K562 (cell line): ENCODE measurements around the gene HAPLN2. TPM values are rescaled to one million over a fixed set of nuclear protein-coding genes. Genes with fewer than 3 reads are reported as not detected.

Experiments
- CBX1 ChIP-seq: sonication (generic); IDR thresholded peaks from 2 replicates; pipeline ENCODE4 v1.6.1; 2016; ENCODE audit warnings: antibody characterized with exemption, low read depth, mild to moderate bottlenecking
- RBFOX2 ChIP-seq: fragments of 200-400 bp; formaldehyde crosslinking; IDR thresholded peaks from 2 replicates; pipeline ENCODE4 v1.6.1; 2017; ENCODE audit warnings: low read depth, mild to moderate bottlenecking, low read length, moderate library complexity
- SAP30 ChIP-seq: fragments of 200-600 bp; sonication (generic); IDR thresholded peaks from 2 replicates; pipeline ENCODE4 v1.6.1; 2012; ENCODE audit warnings: borderline replicate concordance, low read depth, mild to moderate bottlenecking, moderate library complexity, low read length, control low read depth, inconsistent platforms; ENCODE audit not compliant: insufficient read depth, poor library complexity, severe bottlenecking
- ZNF324 ChIP-seq: fragments of 250-450 bp; sonication (Bioruptor Pico); IDR thresholded peaks from 2 replicates; pipeline ENCODE4 v1.4.0; 2020; ENCODE audit warnings: mild to moderate bottlenecking
- polyA plus RNA-seq, 8 experiments: library from polyadenylated mRNA; depleted of rRNA in 4 of 8; stranded (reverse) in 5 of 8; unstranded in 3 of 8; fragments of >200 nt; fragmentation: Nextera tagmentation in 2 of 8; fragmentation: Illumina TruSeq in 1 of 8; extraction: Ambion mirVana in 2 of 8; extraction: Trizol in 1 of 8; gene quantifications; 2 replicates each; pipeline versions ENCODE4 v1.2.1 to v1.2.3, GENCODE V29; 2011 to 2014; ENCODE audit warnings: inconsistent platforms in 1 of 8, missing spikeins in 1 of 8
- total RNA-seq, 7 experiments: library from RNA; depleted of rRNA in 6 of 7; stranded (reverse); fragments of >200 nt in 6 of 7; fragmentation: Illumina TruSeq in 2 of 7; extraction: Trizol in 2 of 7; gene quantifications; 2 replicates each; pipeline versions ENCODE4 v1.2.1 to v1.2.3, GENCODE V29; 2011 to 2021; ENCODE audit warnings: low replicate concordance in 1 of 7
- TF ChIP-seq, protein P1 (sequence below): sonication (generic); formaldehyde crosslinking; IDR thresholded peaks from 2 replicates; pipeline ENCODE4 v1.8.0; 2022; ENCODE audit warnings: mild to moderate bottlenecking, missing genetic modification reagents
- TF ChIP-seq, protein P2 (sequence below): fragments of 450-650 bp; conservative IDR thresholded peaks from 2 replicates; pipeline ENCODE4 v1.6.1; 2016; ENCODE audit warnings: missing genetic modification characterization, low read depth, mild to moderate bottlenecking, missing compliant biosample characterization, moderate library complexity

Gene HAPLN2
- total and polyA plus RNA-seq, 9 of the 15 experiments (the other 6 are each of a cell fraction or from before 2014, with no cell fraction given), result 0.14 to 5.2 (median 3.8) TPM; not detected in 4

DNA sequence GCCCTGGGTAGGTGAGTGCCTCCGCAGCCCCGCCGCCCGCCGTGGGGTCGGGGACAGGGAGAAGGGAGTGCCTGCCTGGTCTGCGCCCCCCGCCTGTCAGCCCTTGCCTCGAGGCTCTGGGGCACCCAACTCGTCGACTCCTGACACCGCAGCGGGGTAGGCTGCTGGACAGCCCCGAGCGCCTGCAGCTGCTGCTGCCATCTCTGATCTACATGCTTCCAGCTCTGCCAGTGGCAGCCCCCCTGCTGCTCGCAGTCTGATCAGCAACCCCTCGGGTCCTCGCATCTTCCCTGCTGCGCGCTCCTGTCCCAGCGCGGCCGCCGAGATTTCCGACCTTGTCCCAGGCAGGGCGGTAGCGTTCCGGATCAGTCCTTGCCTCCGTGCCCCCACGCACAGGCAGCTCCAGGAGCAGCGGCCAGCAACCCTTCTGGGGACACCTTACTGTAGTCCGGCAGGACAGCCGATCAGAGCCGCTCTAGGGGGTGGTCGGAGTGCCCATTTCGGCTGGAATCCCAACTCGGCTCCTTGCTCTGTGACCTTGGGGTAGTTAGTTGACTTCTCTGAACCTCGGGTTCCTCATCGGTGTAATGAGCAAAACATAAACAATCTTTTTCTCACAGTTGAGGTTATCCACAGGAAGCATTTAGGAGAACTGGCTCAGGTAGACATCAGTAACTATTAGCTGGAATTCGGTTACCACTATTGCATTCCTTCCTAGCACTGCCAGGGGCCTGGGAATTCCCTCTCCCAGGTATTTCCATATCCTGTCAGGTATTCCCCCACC is 23.2 kb downstream of the HAPLN2 start (continued):
- TF ChIP-seq, protein P1, sequence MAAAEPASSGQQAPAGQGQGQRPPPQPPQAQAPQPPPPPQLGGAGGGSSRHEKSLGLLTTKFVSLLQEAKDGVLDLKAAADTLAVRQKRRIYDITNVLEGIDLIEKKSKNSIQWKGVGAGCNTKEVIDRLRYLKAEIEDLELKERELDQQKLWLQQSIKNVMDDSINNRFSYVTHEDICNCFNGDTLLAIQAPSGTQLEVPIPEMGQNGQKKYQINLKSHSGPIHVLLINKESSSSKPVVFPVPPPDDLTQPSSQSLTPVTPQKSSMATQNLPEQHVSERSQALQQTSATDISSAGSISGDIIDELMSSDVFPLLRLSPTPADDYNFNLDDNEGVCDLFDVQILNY (CRISPR knock-in tag), result no peak
- TF ChIP-seq CBX1 (no peak), ZNF324 (CRISPR knock-in tag) (no peak), RBFOX2 (peak; percentile 62), SAP30 (no peak)
- TF ChIP-seq, protein P2, sequence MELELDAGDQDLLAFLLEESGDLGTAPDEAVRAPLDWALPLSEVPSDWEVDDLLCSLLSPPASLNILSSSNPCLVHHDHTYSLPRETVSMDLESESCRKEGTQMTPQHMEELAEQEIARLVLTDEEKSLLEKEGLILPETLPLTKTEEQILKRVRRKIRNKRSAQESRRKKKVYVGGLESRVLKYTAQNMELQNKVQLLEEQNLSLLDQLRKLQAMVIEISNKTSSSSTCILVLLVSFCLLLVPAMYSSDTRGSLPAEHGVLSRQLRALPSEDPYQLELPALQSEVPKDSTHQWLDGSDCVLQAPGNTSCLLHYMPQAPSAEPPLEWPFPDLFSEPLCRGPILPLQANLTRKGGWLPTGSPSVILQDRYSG (tag), result no peak
- TF ChIP-seq, all 486 proteins: peak for 8
